ENCODE results near the gene HERPUD1.

Gene HERPUD1

GRCh38 chr16:56935201-56935600, 3.3 kb downstream of the HERPUD1 start:
- TF ChIP-seq, protein P1, sequence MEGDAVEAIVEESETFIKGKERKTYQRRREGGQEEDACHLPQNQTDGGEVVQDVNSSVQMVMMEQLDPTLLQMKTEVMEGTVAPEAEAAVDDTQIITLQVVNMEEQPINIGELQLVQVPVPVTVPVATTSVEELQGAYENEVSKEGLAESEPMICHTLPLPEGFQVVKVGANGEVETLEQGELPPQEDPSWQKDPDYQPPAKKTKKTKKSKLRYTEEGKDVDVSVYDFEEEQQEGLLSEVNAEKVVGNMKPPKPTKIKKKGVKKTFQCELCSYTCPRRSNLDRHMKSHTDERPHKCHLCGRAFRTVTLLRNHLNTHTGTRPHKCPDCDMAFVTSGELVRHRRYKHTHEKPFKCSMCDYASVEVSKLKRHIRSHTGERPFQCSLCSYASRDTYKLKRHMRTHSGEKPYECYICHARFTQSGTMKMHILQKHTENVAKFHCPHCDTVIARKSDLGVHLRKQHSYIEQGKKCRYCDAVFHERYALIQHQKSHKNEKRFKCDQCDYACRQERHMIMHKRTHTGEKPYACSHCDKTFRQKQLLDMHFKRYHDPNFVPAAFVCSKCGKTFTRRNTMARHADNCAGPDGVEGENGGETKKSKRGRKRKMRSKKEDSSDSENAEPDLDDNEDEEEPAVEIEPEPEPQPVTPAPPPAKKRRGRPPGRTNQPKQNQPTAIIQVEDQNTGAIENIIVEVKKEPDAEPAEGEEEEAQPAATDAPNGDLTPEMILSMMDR (IDR thresholded peaks at IDR 0.05; ENCODE audit: low read length, missing control alignments): no peak
- H3K4me3 ChIP-seq (replicated peaks; ENCODE audit: low read depth, low read length): peak overlapping the region; percentile 97

DNA sequence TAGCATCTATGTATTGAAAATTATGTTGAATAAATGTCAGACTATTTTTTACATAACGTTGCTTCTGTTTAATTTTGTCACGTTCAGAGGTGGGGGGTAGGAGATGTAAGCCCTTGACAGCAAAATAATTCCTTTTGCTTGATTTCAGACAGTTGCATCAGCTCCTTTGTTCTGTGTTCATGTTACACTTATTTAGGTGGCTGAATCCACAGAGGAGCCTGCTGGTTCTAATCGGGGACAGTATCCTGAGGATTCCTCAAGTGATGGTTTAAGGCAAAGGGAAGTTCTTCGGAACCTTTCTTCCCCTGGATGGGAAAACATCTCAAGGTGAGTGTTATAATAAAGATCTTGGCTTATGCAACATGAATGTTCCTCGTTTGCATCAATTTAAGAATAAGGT, 4.5 kb downstream of the HERPUD1 start:
- TF ChIP-seq, protein P1 (IDR thresholded peaks at IDR 0.05; ENCODE audit: low read length, missing control alignments): no peak
- H3K4me3 ChIP-seq (replicated peaks; ENCODE audit: low read depth, low read length): no peak overlapping the region
- no peak for DNase-seq (ENCODE audit: low read depth)

More at GRCh38 chr16:56935201-56935600, 3.3 kb downstream of the HERPUD1 start:
- no peak for DNase-seq (ENCODE audit: low read depth)

DNA sequence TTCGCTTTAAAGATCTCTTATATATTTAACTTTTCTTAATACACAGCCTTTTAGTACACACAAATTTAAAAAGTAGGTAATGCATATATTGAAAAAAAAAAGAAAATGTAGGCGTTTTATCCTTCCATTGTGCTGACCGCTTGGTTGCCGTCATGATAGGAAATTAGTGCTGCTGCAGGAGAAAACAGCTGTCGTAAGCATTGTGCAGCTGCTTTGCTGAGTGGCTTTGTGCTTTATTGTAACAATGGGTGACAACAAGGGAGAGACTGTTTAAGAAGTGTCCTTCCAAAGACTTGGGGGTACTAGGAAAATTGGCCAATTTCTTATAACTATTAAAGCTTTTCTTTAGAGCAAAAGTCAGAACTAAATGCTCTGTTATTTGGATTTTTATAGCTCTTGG, 5.0 kb downstream of the HERPUD1 start:
- H3K4me3 ChIP-seq (replicated peaks; ENCODE audit: low read depth, low read length): no peak overlapping the region
- DNase-seq (ENCODE audit: low read depth): no peak
- TF ChIP-seq, protein P1 (IDR thresholded peaks at IDR 0.05; ENCODE audit: low read length, missing control alignments): no peak

DNA sequence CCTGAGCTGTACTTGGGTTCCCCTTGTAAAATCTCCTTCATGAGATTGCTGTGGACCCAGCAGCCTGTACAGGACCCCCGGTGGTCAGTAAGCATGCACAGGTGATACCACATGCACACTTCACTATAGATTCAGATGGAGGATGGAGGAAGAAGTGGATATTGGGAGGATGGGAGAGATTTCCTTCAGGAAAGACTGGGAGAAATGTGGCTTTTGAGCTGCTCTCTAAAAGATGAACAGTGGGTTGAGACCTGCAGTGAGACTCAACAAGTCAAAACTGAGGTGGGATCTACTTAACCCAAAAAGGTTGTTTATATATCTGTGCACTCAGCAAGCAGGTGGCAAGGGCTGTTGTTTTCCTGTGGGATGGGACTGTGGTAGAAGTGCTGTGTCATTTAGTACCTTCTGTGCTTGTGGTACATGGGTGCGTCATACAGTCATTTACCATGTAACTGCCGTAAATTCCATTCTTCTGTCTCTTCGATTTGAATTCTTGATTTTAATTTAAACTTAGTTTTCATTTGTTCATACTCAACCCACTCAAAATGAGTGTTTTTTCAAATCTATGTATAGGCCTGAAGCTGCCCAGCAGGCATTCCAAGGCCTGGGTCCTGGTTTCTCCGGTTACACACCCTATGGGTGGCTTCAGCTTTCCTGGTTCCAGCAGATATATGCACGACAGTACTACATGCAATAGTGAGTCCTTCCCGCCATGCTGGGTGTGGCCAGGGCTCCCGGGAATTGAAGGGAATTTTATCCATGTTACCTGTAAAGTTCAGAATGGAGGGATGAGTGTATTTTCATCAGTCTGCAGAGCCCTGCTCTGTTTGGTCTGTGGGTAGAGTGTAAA, 6.9 kb downstream of the HERPUD1 start:
- H3K4me3 ChIP-seq (replicated peaks; ENCODE audit: low read depth, low read length): no peak overlapping the region
- no peak for DNase-seq (ENCODE audit: low read depth)
- TF ChIP-seq, protein P1 (IDR thresholded peaks at IDR 0.05; ENCODE audit: low read length, missing control alignments): no peak

DNA sequence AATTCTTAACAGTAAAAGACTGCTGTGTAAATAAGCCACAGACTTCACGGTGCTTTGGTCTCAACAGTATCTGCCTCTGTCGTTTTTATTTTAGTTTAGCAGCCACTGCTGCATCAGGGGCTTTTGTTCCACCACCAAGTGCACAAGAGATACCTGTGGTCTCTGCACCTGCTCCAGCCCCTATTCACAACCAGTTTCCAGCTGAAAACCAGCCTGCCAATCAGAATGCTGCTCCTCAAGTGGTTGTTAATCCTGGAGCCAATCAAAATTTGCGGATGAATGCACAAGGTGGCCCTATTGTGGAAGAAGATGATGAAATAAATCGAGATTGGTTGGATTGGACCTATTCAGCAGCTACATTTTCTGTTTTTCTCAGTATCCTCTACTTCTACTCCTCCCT, 7.9 kb downstream of the HERPUD1 start:
- no peak overlapping the region for H3K4me3 ChIP-seq (replicated peaks; ENCODE audit: low read depth, low read length)
- TF ChIP-seq, protein P1 (IDR thresholded peaks at IDR 0.05; ENCODE audit: low read length, missing control alignments): no peak
- DNase-seq (ENCODE audit: low read depth): no peak

DNA sequence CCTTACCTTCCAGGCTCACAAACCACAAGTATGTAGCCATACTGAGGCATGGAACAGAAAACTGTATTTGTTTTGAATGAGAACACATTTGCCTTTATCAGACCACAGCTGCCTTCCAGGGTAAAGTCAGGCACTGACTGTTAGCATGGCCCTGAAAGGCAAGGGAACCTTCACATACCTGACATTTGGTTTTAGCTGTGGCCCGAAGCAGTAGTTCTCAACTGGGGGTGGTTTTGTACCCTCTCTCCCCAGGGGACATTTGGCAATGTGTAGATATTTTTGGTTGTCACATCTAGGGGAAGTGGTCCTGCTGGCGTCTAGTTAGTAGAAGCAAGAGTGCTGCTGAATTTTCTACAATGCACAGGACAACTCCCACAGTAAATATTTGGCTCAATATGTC, 9.2 kb downstream of the HERPUD1 start:
- no peak for DNase-seq (ENCODE audit: low read depth)
- H3K4me3 ChIP-seq (replicated peaks; ENCODE audit: low read depth, low read length): no peak overlapping the region
- TF ChIP-seq, protein P1 (IDR thresholded peaks at IDR 0.05; ENCODE audit: low read length, missing control alignments): no peak
